ENCODE data around the gene PTPN4.

The PTPN4 gene

GRCh38 chr2:119774026-119774425 lies 14.3 kb downstream of the PTPN4 start:
- DNase-seq (ENCODE audit: extremely low read depth, low read depth), result no peak
- TF ChIP-seq CTCF (IDR thresholded peaks at IDR 0.05; ENCODE audit: low read depth, low read length), result no peak

- no peak for DNase-seq (ENCODE audit: extremely low read depth, low read depth)
- no peak for TF ChIP-seq CTCF (IDR thresholded peaks at IDR 0.05; ENCODE audit: low read depth, low read length)
Measured at GRCh38 chr2:119775102-119775501, 15.4 kb downstream of the PTPN4 start.

- no peak for DNase-seq (ENCODE audit: extremely low read depth, low read depth)
- TF ChIP-seq CTCF (IDR thresholded peaks at IDR 0.05; ENCODE audit: low read depth, low read length), result no peak
Measured at GRCh38 chr2:119782308-119783027, 22.7 kb downstream of the PTPN4 start.

- no peak for TF ChIP-seq CTCF (IDR thresholded peaks at IDR 0.05; ENCODE audit: low read depth, low read length)
- no peak for DNase-seq (ENCODE audit: extremely low read depth, low read depth)
Measured at GRCh38 chr2:119784876-119785275, 25.2 kb downstream of the PTPN4 start.

GRCh38 chr2:119786295-119786694 lies 26.6 kb downstream of the PTPN4 start:
- no peak for DNase-seq (ENCODE audit: extremely low read depth, low read depth)
- no peak for TF ChIP-seq CTCF (IDR thresholded peaks at IDR 0.05; ENCODE audit: low read depth, low read length)

- no peak for DNase-seq (ENCODE audit: extremely low read depth, low read depth)
- no peak for TF ChIP-seq CTCF (IDR thresholded peaks at IDR 0.05; ENCODE audit: low read depth, low read length)
Measured at GRCh38 chr2:119788752-119789151, 29.0 kb downstream of the PTPN4 start.

- TF ChIP-seq CTCF (IDR thresholded peaks at IDR 0.05; ENCODE audit: low read depth, low read length), result no peak
- no peak for DNase-seq (ENCODE audit: extremely low read depth, low read depth)
Measured at GRCh38 chr2:119790466-119790865, 30.7 kb downstream of the PTPN4 start.
